Activated T-cell treated with anti-CD3 and anti-CD28 coated beads for 48 hours (primary cell): ENCODE results near the gene TMC3.

ENCODE experiments used
- DNase-seq: peaks from one replicate; pipeline ENCODE4 v3.0.0-alpha.2; 2020; ENCODE audit warnings: low read depth

TMC3 gene

DNA sequence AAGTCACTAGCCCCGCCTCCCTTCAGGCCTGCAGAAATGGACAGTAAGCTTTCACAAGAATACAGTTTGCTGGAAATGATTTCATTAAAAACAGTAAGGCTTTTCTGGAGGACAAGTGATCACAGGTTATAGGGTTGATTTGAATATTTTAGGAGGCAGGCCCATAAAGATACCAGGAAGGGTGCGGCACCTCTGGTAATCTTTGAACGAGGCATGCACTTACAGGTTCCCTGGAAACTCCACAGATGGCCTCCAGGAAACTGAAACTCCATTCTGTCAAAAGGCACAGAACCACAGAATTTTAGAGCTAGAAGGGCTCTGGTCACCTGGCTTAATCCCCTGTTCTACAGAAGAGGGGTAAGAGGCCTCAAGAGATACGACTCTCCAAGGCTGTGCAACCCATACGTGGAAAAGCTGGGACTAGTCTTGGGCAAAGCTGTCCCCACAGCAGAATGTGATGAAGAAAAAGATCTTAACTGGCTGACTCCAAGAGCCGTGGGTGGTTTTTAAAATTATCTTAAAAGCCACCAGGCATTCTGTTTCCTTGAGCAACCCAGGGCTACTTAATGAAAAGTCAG, 51.2 kb downstream of the TMC3 start:
- DNase-seq, result no peak

DNA sequence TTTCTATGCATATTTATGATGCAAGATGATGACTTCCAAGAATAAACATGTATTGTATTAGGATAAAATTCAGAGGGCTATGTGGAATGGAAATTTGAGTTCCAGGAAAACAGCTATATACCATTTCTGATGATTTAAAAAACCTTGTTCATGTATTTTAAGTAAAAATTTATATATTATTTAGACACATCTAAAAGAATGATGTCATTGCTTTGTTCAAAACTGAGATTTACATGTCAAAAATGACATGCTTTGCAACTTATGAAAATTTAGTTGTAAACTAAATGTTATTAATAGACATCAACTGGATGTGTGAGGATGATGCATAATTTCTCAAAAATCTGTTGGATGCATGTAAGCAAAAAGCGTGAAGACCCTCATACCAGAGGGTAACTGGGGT, 52.3 kb downstream of the TMC3 start:
- DNase-seq, result no peak

- no peak for DNase-seq
Measured at GRCh38 chr15:81317642-81318017, 56.4 kb downstream of the TMC3 start.

GRCh38 chr15:81316267-81316666, 57.7 kb downstream of the TMC3 start:
- no peak for DNase-seq

GRCh38 chr15:81315452-81316175, 58.4 kb downstream of the TMC3 start:
- no peak for DNase-seq

DNA sequence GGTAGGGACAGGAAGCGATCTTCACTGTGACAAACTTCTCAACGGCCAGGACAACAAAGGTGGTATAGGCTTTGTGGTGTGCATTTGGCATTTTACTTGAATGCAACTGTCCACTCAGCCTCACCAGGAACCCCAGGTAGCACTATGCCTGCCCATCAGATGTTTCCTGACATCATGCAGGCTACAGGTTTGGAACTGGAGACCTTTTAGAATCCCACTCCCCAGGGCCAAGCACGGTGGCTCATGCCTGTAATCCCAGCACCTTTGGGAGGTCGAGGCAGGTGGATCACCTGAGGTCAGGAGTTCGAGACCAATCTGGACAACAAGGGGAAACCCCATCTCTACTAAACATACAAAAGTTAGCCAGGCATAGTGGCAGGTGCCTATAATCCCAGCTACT, 59.6 kb downstream of the TMC3 start:
- no peak for DNase-seq

DNA sequence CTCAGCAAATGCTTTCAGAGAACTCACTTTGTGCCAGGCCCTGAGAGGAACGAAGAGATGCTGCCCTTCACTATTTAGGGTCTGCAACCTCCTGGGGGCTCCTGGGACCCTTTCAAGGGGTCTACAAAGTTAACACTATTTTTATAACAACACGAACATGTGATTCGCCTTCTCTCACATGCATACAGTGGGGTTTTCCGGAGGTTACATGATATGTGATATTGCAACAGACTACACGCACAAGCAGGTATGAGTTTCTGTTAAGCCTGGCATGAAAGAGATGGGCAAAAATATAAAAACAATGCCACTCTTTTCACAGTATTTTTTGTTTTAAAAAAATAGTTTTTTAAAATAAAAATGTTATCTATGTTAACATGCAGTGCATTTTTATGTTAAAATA, 60.3 kb downstream of the TMC3 start:
- no peak for DNase-seq

- DNase-seq, result no peak
Measured at GRCh38 chr15:81312790-81313543, 61.0 kb downstream of the TMC3 start.

DNA sequence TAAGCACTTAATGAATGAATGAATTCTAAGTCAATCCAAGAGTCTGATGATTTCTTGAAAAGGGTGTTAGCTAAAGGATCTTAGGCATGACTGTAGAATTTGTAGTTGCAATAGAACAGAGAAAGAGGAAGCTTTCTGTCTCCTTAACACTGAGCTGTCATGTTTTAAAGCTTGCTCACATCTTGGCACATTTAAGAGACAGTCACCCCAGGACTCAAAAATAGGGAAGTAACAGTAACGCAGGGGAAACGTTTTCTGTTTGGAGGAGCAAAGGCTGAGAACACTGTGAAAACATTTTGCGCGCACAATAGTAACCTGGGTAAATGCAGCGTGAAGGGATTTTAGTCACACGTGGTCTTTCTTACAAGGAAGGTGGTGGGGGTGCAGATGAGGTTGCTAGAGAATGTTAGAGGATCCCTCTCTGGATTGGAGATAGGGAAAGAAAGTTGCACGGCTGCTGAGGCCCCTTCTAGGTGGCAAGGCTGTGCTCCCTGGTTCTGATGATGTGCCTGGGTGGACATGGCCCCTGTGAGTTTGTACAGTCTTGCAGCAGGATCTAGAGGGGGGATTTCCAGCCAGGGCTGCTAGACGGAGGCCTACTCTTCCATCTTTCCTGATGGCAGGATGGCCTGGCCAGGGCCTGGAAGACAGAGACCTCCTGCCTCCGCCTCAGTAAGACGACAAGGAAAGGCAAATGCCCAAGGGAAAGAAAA, 62.1 kb downstream of the TMC3 start:
- no peak for DNase-seq

DNA sequence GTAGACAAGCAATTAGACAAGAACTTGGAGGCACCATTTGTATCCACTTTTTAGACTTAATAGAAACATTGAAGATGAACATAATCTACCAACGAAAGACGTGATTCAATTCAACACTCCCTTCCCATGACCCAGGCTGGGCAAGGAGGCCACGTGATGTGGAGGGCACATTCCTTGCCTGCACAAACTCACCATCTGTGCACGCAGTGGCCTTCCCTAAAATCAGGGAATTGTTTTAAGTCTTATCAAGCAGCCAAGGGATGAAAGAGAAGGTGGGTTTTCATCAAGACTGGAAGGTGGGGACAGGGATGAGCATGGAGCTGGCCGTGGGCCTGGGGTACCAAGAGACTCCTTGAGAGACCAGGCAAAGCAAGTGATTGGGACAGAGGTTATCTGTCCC, 63.5 kb downstream of the TMC3 start:
- no peak for DNase-seq

DNA sequence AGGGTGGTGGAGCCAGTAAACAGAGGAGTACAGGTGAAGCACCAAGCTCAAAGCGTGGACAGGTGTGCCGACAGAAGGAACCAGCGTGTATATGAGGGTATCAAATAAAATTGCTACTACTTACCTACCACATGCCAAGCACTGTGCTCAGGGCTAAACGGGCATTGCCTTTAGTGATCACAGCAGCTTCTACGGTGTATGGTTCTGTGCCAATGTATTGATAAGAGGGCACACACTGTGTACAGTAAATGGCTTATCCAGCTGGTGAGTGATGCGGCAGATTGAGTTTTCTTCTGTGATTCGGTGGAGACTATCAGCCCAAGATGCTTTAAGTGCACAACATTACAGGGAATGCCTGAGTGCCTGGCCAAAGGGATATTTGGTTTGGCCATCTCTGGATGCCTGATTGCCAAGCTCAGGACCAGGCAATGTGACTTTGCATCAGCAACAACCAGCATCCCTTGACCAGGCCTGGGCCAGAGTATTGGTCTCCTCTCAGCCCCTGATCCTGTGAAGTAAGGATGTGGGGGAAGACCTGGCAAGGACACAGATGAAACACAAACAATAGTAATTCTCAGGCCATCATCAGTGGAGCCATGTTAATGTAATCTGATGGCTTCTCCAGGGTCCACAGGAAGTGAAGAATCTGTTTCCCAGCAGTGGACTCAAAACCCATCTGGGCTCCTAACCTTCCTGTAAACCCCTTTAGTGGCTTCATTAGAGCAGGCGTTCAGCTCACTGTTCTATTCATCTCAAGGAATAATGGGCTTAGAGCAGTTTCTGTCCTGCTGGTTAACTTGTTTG, 64.2 kb downstream of the TMC3 start:
- DNase-seq, result no peak

DNA sequence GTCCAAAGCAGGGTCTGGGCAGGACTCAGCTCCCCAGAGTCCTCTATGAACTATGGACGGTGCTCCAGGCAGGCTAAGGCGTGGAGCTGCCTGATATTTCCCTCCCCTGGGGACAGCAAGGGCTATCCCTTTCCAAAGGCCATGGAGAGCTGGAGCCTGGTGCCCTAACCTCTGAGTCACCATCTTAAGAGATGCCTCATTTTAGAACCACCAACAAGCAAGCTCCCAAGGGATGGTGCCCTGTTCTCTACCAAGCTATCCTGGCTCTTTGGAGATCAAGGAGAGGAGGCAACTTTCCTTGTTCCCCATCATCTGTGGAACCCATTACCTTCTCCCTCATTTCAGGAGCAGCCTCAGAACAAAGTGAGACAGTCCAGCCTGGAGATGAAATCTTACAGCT, 65.8 kb downstream of the TMC3 start:
- DNase-seq, result no peak

DNA sequence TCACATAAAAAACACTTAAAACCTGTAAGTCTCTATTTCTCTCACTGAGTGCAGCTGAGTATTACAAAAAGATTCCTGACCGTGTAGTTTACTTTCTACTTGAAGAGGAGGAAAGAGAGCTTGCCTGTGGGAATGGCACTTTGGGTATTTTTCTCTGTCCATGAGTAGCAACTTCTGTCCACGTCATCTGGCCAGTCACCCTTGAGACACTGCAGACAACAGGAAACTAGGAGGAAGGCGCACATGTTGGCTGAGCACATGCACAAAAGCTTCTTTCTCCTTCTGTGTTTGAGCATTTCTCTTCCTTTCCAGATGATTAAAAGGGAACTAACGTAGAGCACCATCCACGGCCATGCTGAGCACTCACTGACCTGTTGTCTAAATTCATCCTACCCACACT, 69.8 kb downstream of the TMC3 start:
- DNase-seq, result no peak

GRCh38 chr15:81303244-81304225, 70.5 kb downstream of the TMC3 start:
- no peak for DNase-seq

DNA sequence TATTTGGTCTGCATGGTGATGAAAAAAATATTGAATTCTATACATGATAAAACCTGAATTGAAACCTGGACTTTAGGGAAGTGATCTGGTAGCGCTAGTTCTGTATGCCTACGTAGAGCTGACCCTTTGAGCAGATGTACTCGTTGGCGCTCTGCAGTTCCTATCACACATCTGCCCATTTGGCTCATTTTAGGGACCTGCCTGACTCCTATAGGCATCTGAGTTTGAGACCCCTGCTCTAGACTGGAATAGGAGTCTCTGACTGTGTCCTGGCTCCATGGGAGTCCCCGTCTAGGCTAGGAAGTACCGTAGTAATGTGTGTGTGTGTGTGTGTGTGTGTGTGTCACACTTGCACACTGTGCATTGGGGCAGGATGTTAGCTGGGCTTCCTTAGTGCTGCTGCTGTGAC, 71.3 kb downstream of the TMC3 start:
- no peak for DNase-seq

DNA sequence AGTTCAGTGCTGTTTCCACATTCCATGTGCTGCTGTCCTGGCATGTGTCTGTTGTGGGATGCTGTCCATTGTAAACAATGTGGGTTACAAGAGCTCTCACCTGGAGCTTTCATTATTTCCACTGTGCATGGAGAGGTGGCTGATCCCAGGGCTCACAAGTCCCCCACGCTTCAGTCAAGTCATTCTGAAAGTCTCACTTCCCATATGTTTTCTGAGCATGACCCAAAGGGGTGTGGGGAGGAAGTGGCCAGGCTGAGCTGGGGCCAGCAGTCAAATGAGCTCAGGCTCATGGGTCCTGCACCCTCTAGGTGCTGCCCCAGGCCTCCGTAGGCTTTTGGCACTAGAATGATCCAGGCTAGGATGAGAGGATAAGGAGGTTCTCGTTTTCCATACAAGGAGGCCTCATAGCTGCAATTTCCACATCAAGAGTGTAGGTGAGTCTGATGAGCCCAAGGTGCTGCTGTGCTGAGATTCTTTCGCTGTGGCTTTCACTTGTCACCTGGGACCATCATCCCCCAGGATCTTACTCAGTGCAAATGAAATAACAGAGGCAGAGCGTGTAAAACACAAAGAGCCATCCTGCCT, 72.1 kb downstream of the TMC3 start:
- no peak for DNase-seq

DNA sequence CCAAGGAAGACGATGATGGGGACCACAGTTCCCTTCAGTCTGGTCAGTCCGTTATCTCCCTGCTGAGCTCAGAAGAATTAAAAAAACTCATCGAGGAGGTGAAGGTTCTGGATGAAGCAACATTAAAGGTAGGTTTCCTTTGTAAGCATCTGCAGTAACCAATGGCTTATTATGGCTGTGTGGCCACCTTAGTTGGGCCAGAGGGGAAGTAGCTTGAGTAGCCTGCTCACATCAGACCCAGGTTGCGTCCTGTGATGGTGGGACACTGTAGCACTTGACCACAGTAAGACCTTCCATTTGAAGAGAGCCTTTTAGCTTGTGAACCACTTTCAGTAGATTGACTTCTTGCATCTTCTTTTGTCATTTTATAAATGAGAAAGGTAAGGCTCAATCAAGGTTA, 72.6 kb downstream of the TMC3 start:
- DNase-seq, result no peak

GRCh38 chr15:81299630-81300273, 74.3 kb downstream of the TMC3 start:
- DNase-seq, result no peak

DNA sequence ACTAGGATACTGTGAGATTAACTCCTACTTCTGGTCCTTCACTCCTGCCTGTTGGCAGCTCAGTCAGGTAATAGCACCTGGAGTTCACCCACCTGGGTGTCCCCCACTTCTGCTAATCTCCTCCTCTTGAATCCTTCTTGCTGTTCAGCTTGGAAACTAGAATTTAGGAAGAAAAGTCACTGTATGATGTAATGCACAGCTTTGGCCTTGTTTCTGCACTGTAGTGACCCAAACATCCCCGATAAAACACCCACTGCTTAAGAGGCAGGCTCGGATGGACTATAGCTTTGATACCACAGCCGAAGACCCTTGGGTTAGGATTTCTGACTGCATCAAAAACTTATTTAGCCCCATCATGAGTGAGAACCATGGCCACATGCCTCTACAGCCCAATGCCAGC, 74.9 kb downstream of the TMC3 start:
- DNase-seq, result no peak

DNA sequence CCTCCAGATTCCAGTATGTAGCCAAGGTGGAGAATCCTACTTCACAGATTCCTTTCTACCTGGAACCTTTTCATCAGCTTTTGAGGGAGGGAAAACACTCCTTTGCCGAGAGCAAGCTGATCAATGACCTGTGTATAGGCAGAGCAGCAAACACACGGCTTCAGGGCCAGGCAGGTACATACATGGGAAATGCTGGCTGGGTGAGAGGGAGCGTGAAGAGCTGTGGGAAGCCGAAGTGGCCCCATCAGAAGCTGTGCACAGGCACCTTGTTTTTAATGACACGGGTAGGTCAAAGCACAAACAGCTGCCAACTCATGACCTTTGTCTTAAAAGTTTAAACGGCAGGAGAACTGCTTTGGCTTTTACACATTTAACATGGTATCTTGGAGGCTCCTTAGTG, 75.4 kb downstream of the TMC3 start:
- DNase-seq, result no peak
